Nephron progenitor cell (in vitro differentiated cells): ENCODE data around the gene TAF1D.

Source experiments
- DNase-seq: peaks from one replicate; pipeline ENCODE4 v3.0.0; 2021
- H3K27ac Mint-ChIP-seq: 2 replicates; pipeline ENCODE4 v1.8.0; 2021; ENCODE audit warnings: mild to moderate bottlenecking, moderate library complexity, mixed read lengths
- H3K27me3 Mint-ChIP-seq: 2 replicates; pipeline ENCODE4 v1.8.0; 2021; ENCODE audit warnings: mild to moderate bottlenecking, low read depth, mixed read lengths; ENCODE audit not compliant: poor library complexity
- H3K36me3 Mint-ChIP-seq: 2 replicates; pipeline ENCODE4 v1.8.0; 2021; ENCODE audit warnings: low read depth, mixed read lengths
- H3K4me1 Mint-ChIP-seq: 2 replicates; pipeline ENCODE4 v1.8.0; 2021; ENCODE audit warnings: mixed read lengths
- H3K4me3 Mint-ChIP-seq: 2 replicates; pipeline ENCODE4 v1.8.0; 2021; ENCODE audit warnings: mild to moderate bottlenecking, moderate library complexity, mixed read lengths
- H3K9me3 Mint-ChIP-seq: 2 replicates; pipeline ENCODE4 v1.8.0; 2021; ENCODE audit warnings: mild to moderate bottlenecking, moderate library complexity, mixed read lengths
- TF ChIP-seq, protein P1 (sequence below): fragments of 200-600 bp; sonication (generic); IDR thresholded peaks from 2 replicates; pipeline ENCODE4 v1.5.0; 2021; ENCODE audit warnings: antibody characterized with exemption

The TAF1D gene, protein sequence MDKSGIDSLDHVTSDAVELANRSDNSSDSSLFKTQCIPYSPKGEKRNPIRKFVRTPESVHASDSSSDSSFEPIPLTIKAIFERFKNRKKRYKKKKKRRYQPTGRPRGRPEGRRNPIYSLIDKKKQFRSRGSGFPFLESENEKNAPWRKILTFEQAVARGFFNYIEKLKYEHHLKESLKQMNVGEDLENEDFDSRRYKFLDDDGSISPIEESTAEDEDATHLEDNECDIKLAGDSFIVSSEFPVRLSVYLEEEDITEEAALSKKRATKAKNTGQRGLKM

DNA sequence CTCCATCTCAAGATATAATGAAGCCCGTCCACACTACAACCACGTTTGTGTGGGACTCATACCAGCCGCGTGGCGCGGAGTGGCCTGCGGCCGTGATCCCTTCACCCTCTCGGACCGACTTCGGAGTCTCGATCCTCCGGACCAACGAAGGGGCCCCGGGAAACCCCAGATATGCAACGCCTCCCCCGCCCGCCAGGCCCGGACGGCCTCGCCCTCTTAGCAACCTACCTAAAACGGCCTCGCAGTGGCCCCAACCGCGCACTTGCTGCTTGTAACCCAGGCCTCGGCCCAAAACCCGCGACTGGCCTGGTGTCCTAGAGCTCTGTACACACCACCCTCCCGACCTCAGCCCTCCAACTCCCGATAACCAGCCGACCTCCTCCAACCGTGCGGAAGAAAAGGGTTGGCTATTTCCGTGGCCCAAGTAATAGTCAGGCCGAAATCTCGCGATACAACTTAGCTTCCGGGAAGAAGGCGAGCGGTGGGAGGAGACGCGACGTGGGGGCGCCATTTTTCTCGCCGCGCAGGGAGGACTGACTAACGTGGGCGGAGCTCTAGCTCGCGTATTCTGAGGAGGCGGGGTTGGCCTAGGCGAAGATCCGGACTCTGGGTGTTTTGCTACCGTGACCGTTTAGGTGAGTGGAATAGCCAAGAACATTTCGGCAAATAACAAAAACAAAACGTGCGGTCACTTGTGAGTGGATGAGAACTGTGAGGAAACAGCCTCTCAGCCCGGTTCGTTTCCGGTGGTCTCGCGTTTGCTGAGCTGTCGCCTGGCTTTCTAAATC, at the start of gene TAF1D, which contains the start of gene C11orf54:
Gene TAF1D (minus strand): TSS at position 402 of the 788 bp plus-strand sequence. CDS start 2,191 bp downstream, outside the sequence.
Gene C11orf54 (plus strand): TSS at position 579 of the 788 bp plus-strand sequence. CDS start 5,722 bp downstream, outside the sequence.
- H3K4me3 Mint-ChIP-seq: peak within 1 kb of the TSS; percentile 100
- H3K27ac Mint-ChIP-seq: peak within 1 kb of the TSS; percentile 100
- TF ChIP-seq, protein P1, sequence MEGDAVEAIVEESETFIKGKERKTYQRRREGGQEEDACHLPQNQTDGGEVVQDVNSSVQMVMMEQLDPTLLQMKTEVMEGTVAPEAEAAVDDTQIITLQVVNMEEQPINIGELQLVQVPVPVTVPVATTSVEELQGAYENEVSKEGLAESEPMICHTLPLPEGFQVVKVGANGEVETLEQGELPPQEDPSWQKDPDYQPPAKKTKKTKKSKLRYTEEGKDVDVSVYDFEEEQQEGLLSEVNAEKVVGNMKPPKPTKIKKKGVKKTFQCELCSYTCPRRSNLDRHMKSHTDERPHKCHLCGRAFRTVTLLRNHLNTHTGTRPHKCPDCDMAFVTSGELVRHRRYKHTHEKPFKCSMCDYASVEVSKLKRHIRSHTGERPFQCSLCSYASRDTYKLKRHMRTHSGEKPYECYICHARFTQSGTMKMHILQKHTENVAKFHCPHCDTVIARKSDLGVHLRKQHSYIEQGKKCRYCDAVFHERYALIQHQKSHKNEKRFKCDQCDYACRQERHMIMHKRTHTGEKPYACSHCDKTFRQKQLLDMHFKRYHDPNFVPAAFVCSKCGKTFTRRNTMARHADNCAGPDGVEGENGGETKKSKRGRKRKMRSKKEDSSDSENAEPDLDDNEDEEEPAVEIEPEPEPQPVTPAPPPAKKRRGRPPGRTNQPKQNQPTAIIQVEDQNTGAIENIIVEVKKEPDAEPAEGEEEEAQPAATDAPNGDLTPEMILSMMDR: no peak
- H3K4me1 Mint-ChIP-seq: peaks cover 73% of the 10 kb centered on the region
- no peaks in the 10 kb centered on the region for H3K27me3 Mint-ChIP-seq
- no peaks in the 10 kb centered on the region for H3K9me3 Mint-ChIP-seq
- DNase-seq: peak; percentile 94
- peaks cover 36% of the 10 kb centered on the region for H3K36me3 Mint-ChIP-seq

DNA sequence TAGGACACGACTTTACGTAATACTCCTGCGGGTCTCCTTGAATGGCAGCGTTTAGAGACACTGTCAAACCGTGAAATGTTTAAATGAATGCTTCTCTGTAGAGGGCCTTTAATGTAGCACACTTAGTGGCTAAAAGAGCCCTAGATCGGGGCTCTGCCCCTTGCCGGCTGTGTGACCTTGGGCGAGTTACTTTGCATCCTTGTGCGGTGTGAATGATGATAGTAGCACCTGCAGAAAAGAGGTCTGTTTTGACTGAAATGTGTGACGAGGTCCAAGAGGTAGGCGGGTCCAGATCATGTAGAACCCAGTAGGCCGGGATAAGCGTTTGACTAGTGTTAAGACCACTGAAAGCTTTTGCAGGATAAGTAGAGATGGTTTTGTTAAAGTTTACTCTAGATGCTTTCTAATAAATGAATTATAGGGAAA, 43.7 kb upstream of the TAF1D start:
- Mint-ChIP-seq H3K4me1 (peaks cover 44% of the 10 kb centered on the region), H3K27me3 (no peaks in the 10 kb centered on the region), H3K27ac (peak overlapping the region; percentile 99), H3K36me3 (peaks cover 44% of the 10 kb centered on the region), H3K4me3 (peak overlapping the region; percentile 98), H3K9me3 (peaks cover 3% of the 10 kb centered on the region)
- DNase-seq: no peak
- TF ChIP-seq, protein P1: no peak

DNA sequence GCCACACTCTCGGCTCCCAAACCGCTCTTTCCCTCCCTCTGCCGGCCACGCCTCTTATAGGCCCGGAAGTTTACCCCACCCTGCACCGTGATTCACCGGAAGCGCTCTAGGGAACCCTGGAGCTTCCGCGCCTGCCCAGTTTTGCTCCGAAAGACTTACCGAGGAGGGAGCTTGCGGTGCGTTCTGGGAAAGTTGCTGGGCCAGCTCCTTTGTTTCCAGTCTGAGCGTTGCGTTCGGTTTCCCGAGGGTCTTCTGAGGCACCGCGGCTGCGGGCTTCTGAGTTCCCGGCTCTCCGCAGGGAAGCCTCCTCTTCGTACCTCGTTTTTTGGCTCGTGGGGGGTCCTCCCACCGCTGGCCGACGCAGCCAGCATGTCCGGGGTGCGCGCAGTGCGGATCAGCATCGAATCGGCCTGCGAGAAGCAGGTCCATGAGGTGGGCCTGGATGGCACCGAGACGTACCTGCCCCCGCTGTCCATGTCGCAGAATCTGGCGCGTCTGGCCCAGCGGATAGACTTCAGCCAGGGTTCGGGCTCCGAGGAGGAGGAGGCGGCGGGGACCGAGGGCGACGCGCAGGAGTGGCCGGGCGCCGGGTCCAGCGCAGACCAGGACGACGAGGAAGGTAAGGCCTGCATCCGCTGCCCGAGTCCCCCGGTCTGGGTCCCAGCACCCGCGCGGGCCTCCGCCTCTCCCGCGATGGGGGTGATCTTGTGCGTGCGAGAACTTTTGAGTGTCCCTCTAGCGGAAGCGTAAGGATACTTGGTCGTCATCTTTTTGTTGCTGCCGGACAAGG, 43.0 kb upstream of the TAF1D start, which contains the start of gene MED17:
Gene MED17 (plus strand): TSS at position 138 of the 790 bp plus-strand sequence. CDS start 232 bp downstream, at position 370.
- H3K36me3 Mint-ChIP-seq: peaks cover 43% of the 10 kb centered on the region
- H3K4me1 Mint-ChIP-seq: peaks cover 44% of the 10 kb centered on the region

DNA sequence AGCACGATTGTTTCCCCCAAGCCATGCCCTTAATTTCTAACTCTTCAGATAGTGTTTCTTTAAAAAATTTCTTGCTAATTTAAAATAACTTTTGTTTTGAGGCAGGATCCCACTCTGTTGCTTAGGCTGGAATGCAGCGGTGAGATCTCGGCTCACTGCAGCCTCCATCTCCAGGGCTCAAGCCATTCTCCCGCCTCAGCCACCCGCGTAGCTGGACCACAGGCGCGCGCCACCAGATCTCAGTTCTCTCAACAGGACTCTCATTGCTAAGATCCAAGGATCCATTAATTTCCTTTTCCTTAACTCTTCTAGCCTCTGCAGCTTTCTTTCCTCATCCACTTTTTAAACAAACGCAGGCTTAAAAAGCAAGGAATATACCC, 42.5 kb upstream of the TAF1D start:
- Mint-ChIP-seq H3K4me1 (peaks cover 44% of the 10 kb centered on the region), H3K36me3 (peaks cover 39% of the 10 kb centered on the region), H3K27ac (no peak overlapping the region), H3K9me3 (peaks cover 10% of the 10 kb centered on the region), H3K4me3 (peak overlapping the region; percentile 98), H3K27me3 (no peaks in the 10 kb centered on the region)
- no peak for DNase-seq
- TF ChIP-seq, protein P1: no peak

More for the DNA sequence above, 43.0 kb upstream of the TAF1D start, which contains the start of gene MED17:
- Mint-ChIP-seq H3K4me3 (peak within 1 kb of the TSS; percentile 98), H3K9me3 (peaks cover 8% of the 10 kb centered on the region), H3K27me3 (no peaks in the 10 kb centered on the region), H3K27ac (peak within 1 kb of the TSS; percentile 99)
- DNase-seq: peak; percentile 86
- TF ChIP-seq, protein P1: no peak

DNA sequence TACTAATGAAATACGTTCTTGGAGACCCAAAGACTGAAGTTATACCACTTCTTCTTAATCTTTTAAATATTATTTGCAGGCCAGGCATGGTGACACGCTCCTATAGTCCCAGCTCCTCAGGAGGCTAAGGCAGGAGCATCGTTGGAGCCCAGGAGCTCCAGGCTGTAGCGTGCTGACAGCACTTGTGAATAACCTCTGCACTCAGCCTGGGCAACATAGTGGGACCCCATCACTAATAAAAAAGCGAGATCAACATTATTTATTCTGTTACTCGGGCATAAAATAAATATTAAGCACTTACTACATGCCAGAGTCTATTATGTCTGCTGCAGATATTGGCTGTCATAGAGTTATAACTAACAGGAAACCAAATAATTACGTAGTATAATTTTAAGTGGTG, 42.1 kb upstream of the TAF1D start:
- TF ChIP-seq, protein P1: no peak

More for the DNA sequence above, 42.1 kb upstream of the TAF1D start:
- Mint-ChIP-seq H3K4me3 (peak overlapping the region; percentile 98), H3K27ac (no peak overlapping the region), H3K36me3 (peaks cover 36% of the 10 kb centered on the region), H3K4me1 (peaks cover 44% of the 10 kb centered on the region), H3K9me3 (peaks cover 11% of the 10 kb centered on the region), H3K27me3 (no peaks in the 10 kb centered on the region)
- no peak for DNase-seq
